ENCODE measurements around the gene TBC1D14.

GRCh38 chr4:7067126-7067451 lies 157.5 kb downstream of the TBC1D14 start:
- TF ChIP-seq EZH2 (IDR thresholded peaks at IDR 0.05; ENCODE audit: borderline replicate concordance, low read depth, low read length, poor library complexity, severe bottlenecking) (no peak), CTCF (conservative IDR thresholded peaks at IDR 0.05; ENCODE audit: low read depth, low read length) (no peak)
